GM12801 (cell line): ENCODE measurements around the gene SFRP5.

Experiments used
- CTCF ChIP-seq: IDR thresholded peaks from one replicate; pipeline ENCODE4 v1.5.1; 2011; ENCODE audit warnings: control low read depth; ENCODE audit not compliant: insufficient read length; ENCODE audit errors: extremely low read depth

Gene SFRP5

GRCh38 chr10:97768322-97769315, 3.2 kb downstream of the SFRP5 start:
- no peak for TF ChIP-seq CTCF

GRCh38 chr10:97766996-97767924, 4.5 kb downstream of the SFRP5 start:
- no peak for TF ChIP-seq CTCF

GRCh38 chr10:97766106-97766810, 5.5 kb downstream of the SFRP5 start:
- no peak for TF ChIP-seq CTCF

- no peak for TF ChIP-seq CTCF
These were observed 6.6 kb downstream of the SFRP5 start for GRCh38 chr10:97765201-97765600.

GRCh38 chr10:97764519-97764931, 7.3 kb downstream of the SFRP5 start:
- TF ChIP-seq CTCF = no peak

- TF ChIP-seq CTCF = no peak
These were observed 7.9 kb downstream of the SFRP5 start for GRCh38 chr10:97763947-97764346.
